Pancreas (tissue), 10 donors: ENCODE data around the gene GRIP1. TPM values are rescaled to one million over a fixed set of nuclear protein-coding genes. Genes with fewer than 3 reads are reported as not detected.

ENCODE experiments used
- ATAC-seq, 4 donors: fragments of 200-7000 bp; cut with Tn5 transposase; one replicate each; pipeline versions ENCODE4 v1.8.0 to v1.9.1; 2020; ENCODE audit warnings: mild to moderate bottlenecking in 4 of 4, moderate library complexity in 4 of 4
- DNase-seq, 6 donors: peaks; one replicate each; pipeline ENCODE4 v3.0.0-alpha.2; 2020
- FAIRE-seq: peaks from 2 replicates; lab custom pipeline; 2012; peaks lifted over from hg19 to GRCh38; lab: Jason Lieb, UNC
- H3K27ac ChIP-seq, 4 donors: fragments of 200-600 bp; sonication (generic); 1 replicate in 3 of 4; 2 replicates in 1 of 4; pipeline versions ENCODE4 v1.5.0 to v1.8.0; 2020
- H3K27me3 ChIP-seq, 4 donors: fragments of 200-600 bp; one replicate each; pipeline ENCODE4 v1.8.0; 2021
- H3K36me3 ChIP-seq, 3 donors: fragments of 200-600 bp; sonication (generic) in 1 of 3; one replicate each; pipeline versions ENCODE4 v1.5.0 to v1.8.0; 2020 to 2021
- H3K4me1 ChIP-seq, 3 donors: fragments of 200-600 bp; one replicate each; pipeline ENCODE4 v1.8.0; 2021
- H3K4me3 ChIP-seq, 4 donors: fragments of 200-600 bp; sonication (generic) in 2 of 4; one replicate each; pipeline versions ENCODE4 v1.5.0 to v1.8.0; 2020 to 2021
- H3K9me3 ChIP-seq, 4 donors: fragments of 200-600 bp; one replicate each; pipeline ENCODE4 v1.8.0; 2021
- WGBS, 2 donors: extraction: QIAGEN DNeasy Blood & Tissue Kit; methylation state at CpG; one replicate each; pipeline ENCODE4 v1.1.7; 2013; 5-methylcytosine and 5-hydroxymethylcytosine counted together
- intact Hi-C, 3 donors: fragments of 100-400 bp; cut with DNase I; formaldehyde crosslinking; loops; one replicate each; pipeline versions ENCODE4 v1.11.1 to v1.14.2; 2022
- polyA plus RNA-seq, 2 donors: library from polyadenylated mRNA; stranded (reverse); fragments of 200-250 nt; gene quantifications; one replicate each; pipeline ENCODE4 v1.2.3, GENCODE V29; 2013
- total RNA-seq, 6 donors: library from RNA; stranded (reverse); fragmentation: NEBNext Ultra II Directional in 4 of 6; extraction: Animal tissue kit (Norgen Biotek cat#: 25700) in 4 of 6; gene quantifications; one replicate each; pipeline versions ENCODE4 v1.2.1 to v1.2.4, GENCODE V29; 2021 to 2023
- TF ChIP-seq, protein P1 (sequence below), 4 donors: fragments of 200-600 bp; sonication (generic) in 3 of 4; IDR thresholded peaks; one replicate each; pipeline versions ENCODE4 v1.5.0 to v1.8.0; 2021; ENCODE audit warnings: antibody characterized with exemption in 4 of 4
- donor health status: healthy with polysubstance abuse.
- donor health status: DM: no; HTN: no; CAD: no; lungs with moderate emphysema.
- donor health status: DM: no; HTN: no; CAD: no.
- donor health status: control.
- donor health status: control.
- donor health status: Bipolar disorder and iron deficiency.
- donor health status: DM: yes; HTN: yes; CAD: no.
- donor health status: DM: no; HTN: no; CAD: no.
- donor health status: DM: no; HTN: no; CAD: no.
- donor health status: DM: yes; HTN: yes; CAD: no.

Gene GRIP1
- total and polyA plus RNA-seq, 8 donors, result 0.89 to 6.8 (median 4.7) TPM

DNA sequence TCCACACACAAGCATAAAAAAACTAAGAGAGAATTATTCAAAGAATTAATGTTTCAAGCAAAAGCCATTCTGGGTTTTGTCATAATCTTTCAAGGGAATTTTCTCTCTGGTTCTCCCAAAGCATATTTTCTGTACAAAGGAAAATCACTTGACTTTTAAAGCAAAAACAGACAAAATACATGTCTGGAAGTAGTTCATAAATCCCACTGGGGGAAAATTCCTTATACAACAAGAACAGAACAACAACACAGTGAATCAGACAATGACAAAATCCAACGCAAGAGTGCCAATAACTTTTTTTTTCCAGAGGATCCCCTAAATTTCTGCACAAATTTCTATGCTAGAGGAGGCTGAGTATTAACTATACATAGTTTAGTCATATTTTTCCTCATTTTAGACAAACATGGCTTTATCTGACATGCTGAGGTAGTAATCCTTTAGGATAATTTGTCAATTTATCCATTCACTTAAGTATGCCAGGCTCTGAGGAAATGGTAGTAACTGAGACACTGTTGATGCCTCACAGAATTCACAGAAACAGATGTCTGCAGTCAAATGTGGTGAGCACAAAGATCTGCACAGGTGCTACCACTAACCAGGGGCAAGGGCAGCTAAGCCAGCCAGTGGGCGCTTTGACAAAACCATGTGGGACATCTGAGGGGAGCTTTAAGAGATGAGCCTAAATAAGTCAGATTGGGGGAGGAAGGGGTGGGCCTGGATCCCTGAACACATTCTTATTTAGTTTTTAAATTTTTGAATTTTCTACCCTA is 38.0 kb downstream of the GRIP1 start:
- ATAC-seq, result no peak
- Histone ChIP-seq H3K4me3 (no peak overlapping the region), H3K4me1 (no peaks in the 10 kb centered on the region), H3K9me3 (no peaks in the 10 kb centered on the region), H3K27me3 (no peaks in the 10 kb centered on the region), H3K36me3 (no peaks in the 10 kb centered on the region), H3K27ac (no peak overlapping the region)
- TF ChIP-seq, protein P1, sequence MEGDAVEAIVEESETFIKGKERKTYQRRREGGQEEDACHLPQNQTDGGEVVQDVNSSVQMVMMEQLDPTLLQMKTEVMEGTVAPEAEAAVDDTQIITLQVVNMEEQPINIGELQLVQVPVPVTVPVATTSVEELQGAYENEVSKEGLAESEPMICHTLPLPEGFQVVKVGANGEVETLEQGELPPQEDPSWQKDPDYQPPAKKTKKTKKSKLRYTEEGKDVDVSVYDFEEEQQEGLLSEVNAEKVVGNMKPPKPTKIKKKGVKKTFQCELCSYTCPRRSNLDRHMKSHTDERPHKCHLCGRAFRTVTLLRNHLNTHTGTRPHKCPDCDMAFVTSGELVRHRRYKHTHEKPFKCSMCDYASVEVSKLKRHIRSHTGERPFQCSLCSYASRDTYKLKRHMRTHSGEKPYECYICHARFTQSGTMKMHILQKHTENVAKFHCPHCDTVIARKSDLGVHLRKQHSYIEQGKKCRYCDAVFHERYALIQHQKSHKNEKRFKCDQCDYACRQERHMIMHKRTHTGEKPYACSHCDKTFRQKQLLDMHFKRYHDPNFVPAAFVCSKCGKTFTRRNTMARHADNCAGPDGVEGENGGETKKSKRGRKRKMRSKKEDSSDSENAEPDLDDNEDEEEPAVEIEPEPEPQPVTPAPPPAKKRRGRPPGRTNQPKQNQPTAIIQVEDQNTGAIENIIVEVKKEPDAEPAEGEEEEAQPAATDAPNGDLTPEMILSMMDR (IDR thresholded peaks at IDR 0.05), result no peak
- WGBS, 2 donors, result 89 to 95% methylated on average over 2 of the region's 2 CpGs
- DNase-seq, result no peak
- intact Hi-C loops, result no loop called here
- no peak for FAIRE-seq

GRCh38 chr12:66638666-66639065 is 40.2 kb downstream of the GRIP1 start:
- FAIRE-seq, result no peak
- Histone ChIP-seq H3K27ac (no peak overlapping the region), H3K9me3 (no peaks in the 10 kb centered on the region), H3K27me3 (no peaks in the 10 kb centered on the region), H3K36me3 (no peaks in the 10 kb centered on the region), H3K4me3 (no peak overlapping the region), H3K4me1 (no peaks in the 10 kb centered on the region)
- no peak for DNase-seq
- intact Hi-C loops, result no loop called here
- ATAC-seq, result no peak
- 89 to 94% methylated on average over 2 of the region's 2 CpGs for WGBS, 2 donors
- TF ChIP-seq, protein P1 (IDR thresholded peaks at IDR 0.05), result no peak

DNA sequence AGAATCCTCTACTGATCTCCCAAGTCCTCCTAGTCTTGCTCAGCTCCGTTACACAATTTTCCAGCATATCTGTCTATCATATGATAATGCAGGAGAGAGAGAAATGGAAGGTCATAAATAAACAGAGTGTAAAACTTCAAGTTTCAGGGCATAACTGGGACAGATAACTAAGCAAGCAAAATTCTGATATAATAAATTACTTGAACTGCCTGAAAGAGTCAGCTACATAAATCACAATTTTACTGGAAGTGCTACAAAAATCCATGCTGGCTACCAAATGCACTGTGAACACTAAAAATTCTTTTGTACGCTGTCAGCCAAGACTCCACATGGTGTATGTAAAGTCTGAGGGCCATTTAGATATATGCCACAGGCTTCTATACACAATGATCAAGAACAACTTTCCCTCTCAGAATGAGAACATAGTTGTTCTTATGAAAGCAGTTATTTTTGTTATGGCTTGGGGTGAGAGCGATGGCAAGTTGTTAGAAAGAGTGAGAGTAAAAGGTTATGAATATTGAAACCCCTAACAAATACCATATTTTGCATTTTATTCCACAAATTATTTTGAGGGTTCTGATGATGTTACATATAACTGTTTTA is 41.1 kb downstream of the GRIP1 start:
- intact Hi-C loops, result no loop called here
- WGBS, 2 donors, result 73 to 76% methylated on average over 3 of the region's 3 CpGs
- ATAC-seq (no peak), FAIRE-seq (no peak), DNase-seq (no peak)
- Histone ChIP-seq H3K27me3 (no peaks in the 10 kb centered on the region), H3K4me3 (no peak overlapping the region), H3K27ac (no peak overlapping the region), H3K9me3 (no peaks in the 10 kb centered on the region), H3K4me1 (no peaks in the 10 kb centered on the region), H3K36me3 (no peaks in the 10 kb centered on the region)
- TF ChIP-seq, protein P1 (IDR thresholded peaks at IDR 0.05), result no peak

DNA sequence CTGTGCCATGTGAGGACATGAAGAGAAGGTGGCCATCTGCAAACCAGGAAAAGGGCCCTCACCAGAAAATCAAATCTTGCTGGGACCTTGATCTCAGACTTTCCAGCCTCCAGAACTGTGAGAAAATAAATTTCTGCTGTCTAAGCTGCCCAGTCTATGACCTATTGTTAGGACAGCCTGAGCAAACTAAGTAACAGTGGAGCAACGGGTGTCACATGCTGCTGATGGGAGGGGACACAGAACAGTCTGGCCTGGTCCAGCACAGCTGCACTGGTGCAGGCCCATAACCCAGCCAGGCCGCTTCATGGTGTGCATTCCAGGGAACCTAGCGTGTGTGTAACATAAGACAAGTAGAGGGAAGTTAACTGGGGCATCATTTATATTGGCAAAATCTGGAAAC is 42.1 kb downstream of the GRIP1 start:
- Histone ChIP-seq H3K4me3 (no peak overlapping the region), H3K36me3 (no peaks in the 10 kb centered on the region), H3K27me3 (no peaks in the 10 kb centered on the region), H3K27ac (no peak overlapping the region), H3K4me1 (no peaks in the 10 kb centered on the region), H3K9me3 (no peaks in the 10 kb centered on the region)
- intact Hi-C loops, result no loop called here
- ATAC-seq, result peak; percentile 89 to 99 (median 95)
- peak in 4 of 6 donors; percentile 27 to 60 (median 37) for DNase-seq
- 44 to 52% methylated on average over 3 of the region's 3 CpGs for WGBS, 2 donors
- TF ChIP-seq, protein P1 (IDR thresholded peaks at IDR 0.05), result no peak
- FAIRE-seq, result no peak

GRCh38 chr12:66633676-66634075 is 45.2 kb downstream of the GRIP1 start:
- FAIRE-seq (no peak), ATAC-seq (no peak), DNase-seq (no peak)
- Histone ChIP-seq H3K27ac (no peak overlapping the region), H3K9me3 (no peaks in the 10 kb centered on the region), H3K4me3 (no peak overlapping the region), H3K36me3 (no peaks in the 10 kb centered on the region), H3K27me3 (no peaks in the 10 kb centered on the region), H3K4me1 (peaks cover 0 to 21% (median 10%) of the 10 kb centered on the region in 3 donors)
- intact Hi-C loops, result no loop called here
- TF ChIP-seq, protein P1 (IDR thresholded peaks at IDR 0.05), result no peak
- 36 to 53% methylated on average over 1 of the region's 1 CpG for WGBS, 2 donors
